ENCODE data around the gene HS3ST5.
"Not testable (repeated sequence)": the region's sequence is repeated elsewhere in the genome, so short reads cannot be mapped to it uniquely, and the experiment has no call there.

HS3ST5 gene

GRCh38 chr6:114084327-114084890 lies 258.4 kb downstream of the HS3ST5 start:
- DNase-seq: no peak

DNA sequence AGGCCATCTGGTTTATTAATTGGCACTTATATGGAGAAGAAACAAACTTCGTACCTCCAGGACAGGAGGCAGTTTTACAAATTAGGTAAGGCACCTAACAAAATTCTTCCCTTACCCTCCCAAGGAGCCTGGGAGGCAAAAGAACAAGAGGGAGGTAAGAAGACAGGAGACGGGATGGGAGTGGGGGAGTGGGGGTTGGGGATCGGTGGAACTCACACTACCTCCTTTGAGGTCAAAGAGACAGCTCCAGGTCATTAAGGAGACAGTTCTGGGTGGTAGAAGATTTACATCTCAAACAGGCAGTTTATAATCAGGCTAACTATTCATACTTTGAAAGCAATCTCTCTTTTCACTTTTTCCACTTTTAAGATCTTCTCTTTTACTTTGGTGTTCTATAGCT lies 259.6 kb downstream of the HS3ST5 start:
- DNase-seq: no peak

DNA sequence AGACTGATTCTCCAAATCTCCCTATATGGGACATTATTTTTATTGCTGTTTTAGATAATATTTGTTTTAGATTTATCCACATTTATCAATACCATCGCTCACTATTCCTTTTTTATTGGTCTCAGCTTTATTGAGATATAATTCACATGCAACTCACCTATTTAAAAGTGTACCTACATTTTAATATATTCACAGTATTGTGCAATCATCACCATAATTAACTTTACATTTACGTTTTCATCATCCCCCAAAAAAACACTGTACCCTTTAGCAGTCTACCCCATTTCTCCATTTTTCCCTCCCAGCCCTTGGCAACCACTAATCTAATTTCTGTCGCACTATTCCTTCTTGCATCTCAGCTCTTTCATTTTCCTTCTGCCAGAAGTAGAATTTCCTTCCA lies 261.1 kb downstream of the HS3ST5 start:
- no peak for DNase-seq

- DNase-seq: no peak
Measured at GRCh38 chr6:114080891-114081510, 261.8 kb downstream of the HS3ST5 start.

DNA sequence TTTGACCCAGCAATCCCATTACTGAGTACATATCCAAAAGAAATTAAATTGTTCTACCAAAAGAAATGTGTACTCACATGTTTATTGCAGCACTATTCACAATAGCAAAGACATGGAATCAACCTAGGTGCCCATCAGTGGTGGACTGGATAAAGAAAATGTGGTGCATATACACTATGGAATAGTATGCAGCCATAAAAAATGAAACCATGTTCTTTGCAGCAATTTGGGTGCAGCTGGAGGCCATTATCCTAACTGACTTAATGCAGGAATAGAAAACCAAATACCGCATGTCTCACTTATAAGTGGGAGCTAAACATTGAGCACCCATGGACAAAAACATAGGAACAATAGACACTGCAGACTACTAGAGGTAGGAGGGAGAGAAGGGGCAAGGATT lies 262.4 kb downstream of the HS3ST5 start:
- DNase-seq: not testable (repeated sequence)

DNA sequence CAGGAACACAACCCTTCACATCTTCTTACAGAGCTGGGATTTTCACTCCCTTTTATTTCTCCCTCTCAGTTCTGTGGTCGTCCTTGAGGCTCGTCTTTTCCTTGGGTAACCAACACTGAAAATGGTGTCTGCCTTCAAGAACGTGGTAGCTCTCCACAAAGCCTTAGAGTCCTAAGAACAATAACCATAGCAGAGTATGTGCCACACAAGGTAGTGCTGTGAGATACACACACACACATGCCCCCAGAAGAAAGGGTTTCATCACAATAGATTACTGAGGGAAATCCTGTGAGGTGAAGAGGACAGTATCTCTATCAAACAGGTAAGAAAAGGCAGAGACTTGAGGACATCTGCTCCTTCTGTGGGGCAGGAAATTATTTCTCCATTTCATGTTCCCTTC lies 267.0 kb downstream of the HS3ST5 start:
- no peak for DNase-seq

GRCh38 chr6:114075300-114075699 lies 267.5 kb downstream of the HS3ST5 start:
- DNase-seq: no peak

DNA sequence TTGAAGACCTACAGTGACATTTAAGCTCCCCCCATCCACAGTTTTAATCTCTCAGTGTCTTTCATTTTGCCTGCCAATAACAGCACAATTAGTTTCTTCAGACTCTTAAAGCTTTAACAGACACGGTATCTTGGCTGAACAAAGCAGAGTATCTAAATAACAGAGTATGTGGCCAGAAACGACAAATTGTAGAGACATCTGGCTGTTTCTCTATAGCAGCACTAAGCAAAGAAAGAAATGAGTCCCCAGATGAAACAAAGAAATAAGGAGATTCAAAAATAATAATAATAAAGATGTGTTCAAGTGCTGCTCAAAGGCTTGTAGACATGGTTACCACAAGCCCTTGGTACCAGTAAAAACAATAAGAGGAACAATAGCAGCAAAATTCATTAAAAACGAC lies 274.1 kb downstream of the HS3ST5 start:
- no peak for DNase-seq

- no peak for DNase-seq
Measured at GRCh38 chr6:114068116-114068515, 274.7 kb downstream of the HS3ST5 start.

DNA sequence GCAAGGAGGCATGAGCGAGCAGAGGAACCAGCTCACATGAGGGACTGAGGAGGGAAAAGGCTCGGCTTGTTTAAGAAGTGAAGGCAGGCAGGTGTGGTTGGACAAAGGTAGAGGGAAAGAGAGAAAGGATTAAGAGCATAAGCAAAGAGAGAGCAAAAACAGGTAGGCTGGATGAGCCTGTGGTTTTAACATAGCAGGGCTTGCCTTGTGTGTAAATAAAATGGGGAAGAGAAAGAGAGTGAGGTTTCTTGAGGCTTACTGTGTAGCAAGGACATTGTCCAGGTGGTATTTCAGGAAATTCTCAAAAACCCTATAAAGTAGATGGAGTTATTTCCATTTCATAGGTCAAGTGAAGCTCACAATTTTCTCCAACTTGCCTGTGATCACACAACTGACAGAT lies 278.0 kb downstream of the HS3ST5 start:
- no peak for DNase-seq

DNA sequence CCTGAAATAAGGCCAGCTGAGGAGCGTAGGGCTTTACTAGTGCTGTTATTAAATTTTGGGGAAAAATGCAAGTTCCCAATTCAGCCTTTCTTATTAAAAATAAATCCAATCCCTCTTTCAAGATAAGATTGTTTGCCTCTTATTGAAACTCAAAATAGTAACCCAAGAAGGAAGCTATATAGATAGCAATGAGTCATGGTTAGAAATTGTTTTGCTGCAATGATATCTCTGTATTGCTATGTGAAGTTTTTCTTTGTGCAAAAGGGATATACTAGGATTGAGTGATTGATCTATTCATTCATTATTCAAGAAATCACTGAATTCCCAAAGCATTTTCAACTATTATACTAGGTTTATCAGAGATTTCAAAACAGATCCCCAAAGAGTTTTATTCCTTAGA lies 278.9 kb downstream of the HS3ST5 start:
- DNase-seq: no peak

GRCh38 chr6:114062199-114062598 lies 280.6 kb downstream of the HS3ST5 start:
- DNase-seq: no peak

- DNase-seq: no peak
Measured at GRCh38 chr6:114061741-114062140, 281.1 kb downstream of the HS3ST5 start.

- DNase-seq: no peak
Measured at GRCh38 chr6:114061116-114061515, 281.7 kb downstream of the HS3ST5 start.

GRCh38 chr6:114058435-114058834 lies 284.4 kb downstream of the HS3ST5 start:
- DNase-seq: no peak

GRCh38 chr6:114055763-114056162 lies 287.1 kb downstream of the HS3ST5 start:
- no peak for DNase-seq

GRCh38 chr6:114055349-114055748 lies 287.5 kb downstream of the HS3ST5 start:
- DNase-seq: no peak

DNA sequence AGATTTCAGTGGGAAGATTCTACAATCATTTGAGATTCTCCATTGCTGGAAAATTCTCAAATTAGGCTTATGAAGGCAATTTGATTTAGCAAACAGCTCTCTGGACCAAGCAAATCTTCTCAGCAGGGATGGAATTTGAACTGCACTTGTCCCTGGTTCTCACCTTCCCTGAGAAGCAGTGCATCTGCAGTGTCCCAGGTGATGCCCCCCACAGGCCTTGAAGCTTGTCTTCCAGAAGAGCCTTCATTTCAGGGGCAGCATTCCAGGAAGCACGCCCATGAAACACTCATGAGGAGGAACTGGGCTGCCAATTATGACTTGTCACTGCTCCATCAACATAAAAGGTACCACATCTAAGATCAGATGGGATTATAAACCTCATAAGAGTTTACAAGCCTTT lies 289.0 kb downstream of the HS3ST5 start:
- no peak for DNase-seq

GRCh38 chr6:114052141-114052540 lies 290.7 kb downstream of the HS3ST5 start:
- DNase-seq: no peak

DNA sequence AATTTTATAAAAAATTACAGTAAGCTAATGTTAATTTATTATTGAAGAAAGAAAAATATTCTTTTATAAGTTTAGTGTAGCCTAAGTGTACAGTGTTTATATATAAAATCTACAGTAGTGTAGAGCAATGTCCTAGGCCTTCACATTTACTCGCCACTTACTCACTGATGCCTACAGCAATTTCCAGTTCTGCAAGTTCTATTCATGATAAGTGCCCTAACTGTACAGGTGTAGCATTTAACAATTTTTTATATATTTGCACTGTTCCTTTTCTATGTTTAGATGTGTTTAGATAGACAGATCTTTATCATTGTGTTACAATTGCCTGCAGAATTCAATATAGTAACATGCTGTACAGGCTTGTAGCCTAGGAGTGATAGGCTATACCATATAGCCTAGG lies 291.8 kb downstream of the HS3ST5 start:
- DNase-seq: no peak

- DNase-seq: no peak
Measured at GRCh38 chr6:114049367-114049966, 293.4 kb downstream of the HS3ST5 start.

DNA sequence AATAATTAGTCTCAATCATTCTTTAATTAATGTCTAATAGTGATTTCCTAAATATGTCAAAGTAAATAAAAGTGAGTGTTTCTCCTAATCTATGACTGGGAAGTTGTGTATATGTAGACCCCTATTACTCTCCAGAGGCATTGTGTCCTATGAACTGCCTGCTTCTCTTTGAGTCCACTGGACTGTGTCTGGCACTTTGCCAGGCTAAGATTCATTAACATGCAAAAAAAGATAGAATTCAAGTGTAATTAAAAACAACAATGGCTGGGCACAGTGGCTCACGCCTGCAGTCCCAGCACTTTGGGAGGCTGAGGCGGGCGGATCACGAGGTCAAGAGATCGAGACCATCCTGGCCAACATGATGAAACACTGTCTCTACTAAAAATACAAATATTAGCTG lies 298.3 kb downstream of the HS3ST5 start:
- not testable (repeated sequence) for DNase-seq

GRCh38 chr6:114042267-114043016 lies 300.4 kb downstream of the HS3ST5 start:
- DNase-seq: no peak

DNA sequence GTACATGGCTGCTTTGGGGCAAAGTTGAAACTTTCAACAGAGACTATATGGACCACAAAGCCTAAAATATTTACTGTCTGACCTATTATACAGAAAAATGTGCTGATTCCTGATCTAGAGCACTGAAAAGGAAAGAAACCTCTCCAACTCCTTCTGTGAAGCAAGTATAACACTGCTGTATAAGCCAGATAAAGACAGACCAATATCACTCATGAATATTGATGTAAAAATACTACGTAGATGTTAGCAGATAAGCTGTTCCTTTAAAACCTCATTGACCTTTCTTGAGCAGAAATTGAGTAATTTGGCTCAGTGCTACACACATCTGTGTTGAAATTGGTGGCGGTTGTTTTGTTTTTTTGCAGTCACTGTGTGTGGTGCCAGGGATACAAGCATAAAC lies 302.0 kb downstream of the HS3ST5 start:
- no peak for DNase-seq

All from SW 1271 (cell line).